ENCODE results near the gene RASSF1. TPM values are rescaled to one million over a fixed set of nuclear protein-coding genes. Genes with fewer than 3 reads are reported as not detected.

Gene RASSF1
- total RNA-seq, 2 donors from 2014 or later = 9.4 to 17.2 TPM

DNA sequence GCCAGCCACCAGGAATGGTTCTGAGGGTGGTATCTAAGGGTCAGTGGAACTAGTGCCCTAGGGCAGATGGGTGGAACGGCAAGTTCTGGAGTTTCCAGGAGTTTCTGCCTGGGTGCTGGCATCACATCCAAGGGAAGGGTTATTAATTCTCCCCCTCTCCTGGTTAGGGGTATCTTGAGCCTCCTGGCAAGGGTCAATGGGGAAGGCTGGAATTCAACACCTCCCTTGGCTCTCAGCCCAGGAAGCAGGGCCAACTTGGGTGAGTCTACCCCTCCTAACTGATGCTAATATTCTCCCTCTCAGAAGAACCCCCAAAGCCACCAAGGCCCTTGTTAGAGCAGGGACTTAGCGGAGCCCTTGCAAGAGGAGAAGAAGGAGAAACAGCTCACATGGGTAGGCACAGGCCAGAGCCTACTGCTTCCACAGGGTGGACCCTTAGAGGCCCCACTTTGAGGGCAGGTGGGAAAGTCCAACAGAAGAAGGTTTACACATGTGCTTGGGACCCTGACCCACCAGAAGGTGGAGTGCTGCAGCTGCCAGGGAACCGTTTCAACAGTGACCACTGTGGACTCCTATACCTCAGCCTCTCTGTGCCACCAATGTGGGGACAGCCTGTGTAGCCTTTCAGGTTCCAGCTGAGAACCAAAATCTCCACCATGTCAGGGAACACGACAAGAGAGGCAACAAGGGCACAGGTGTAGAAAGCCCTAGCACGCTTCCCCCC, 15.4 kb upstream of the RASSF1 start:
- no peak overlapping the region for H3K9ac ChIP-seq (ENCODE audit: extremely low read depth, low read length, poor library complexity, severe bottlenecking)
- H3K4me1 ChIP-seq (ENCODE audit: control insufficient read depth, insufficient read depth, low read length) = peaks cover 11% of the 10 kb centered on the region
- Mint-ChIP-seq H3K27me3 (ENCODE audit: insufficient read depth) (no peaks in the 10 kb centered on the region), H3K4me1 (peaks cover 28% of the 10 kb centered on the region), H3K36me3 (ENCODE audit: low read depth) (peaks cover 18% of the 10 kb centered on the region), H3K27ac (no peak overlapping the region), H3K9me3 (no peaks in the 10 kb centered on the region), H3K4me3 (peak overlapping the region; percentile 83)
- no peaks in the 10 kb centered on the region for H3K9me3 ChIP-seq (ENCODE audit: control insufficient read depth, low read length)
- no peaks in the 10 kb centered on the region for H3K27me3 ChIP-seq (ENCODE audit: control insufficient read depth, insufficient read depth, low read length, poor library complexity, severe bottlenecking)
- DNase-seq = no peak
- H3K36me3 ChIP-seq (ENCODE audit: control insufficient read depth, insufficient read depth, low read length) = peaks cover 33% of the 10 kb centered on the region
- no peak overlapping the region for H3K27ac ChIP-seq (ENCODE audit: low read depth, low read length)
- TF ChIP-seq, protein P1, sequence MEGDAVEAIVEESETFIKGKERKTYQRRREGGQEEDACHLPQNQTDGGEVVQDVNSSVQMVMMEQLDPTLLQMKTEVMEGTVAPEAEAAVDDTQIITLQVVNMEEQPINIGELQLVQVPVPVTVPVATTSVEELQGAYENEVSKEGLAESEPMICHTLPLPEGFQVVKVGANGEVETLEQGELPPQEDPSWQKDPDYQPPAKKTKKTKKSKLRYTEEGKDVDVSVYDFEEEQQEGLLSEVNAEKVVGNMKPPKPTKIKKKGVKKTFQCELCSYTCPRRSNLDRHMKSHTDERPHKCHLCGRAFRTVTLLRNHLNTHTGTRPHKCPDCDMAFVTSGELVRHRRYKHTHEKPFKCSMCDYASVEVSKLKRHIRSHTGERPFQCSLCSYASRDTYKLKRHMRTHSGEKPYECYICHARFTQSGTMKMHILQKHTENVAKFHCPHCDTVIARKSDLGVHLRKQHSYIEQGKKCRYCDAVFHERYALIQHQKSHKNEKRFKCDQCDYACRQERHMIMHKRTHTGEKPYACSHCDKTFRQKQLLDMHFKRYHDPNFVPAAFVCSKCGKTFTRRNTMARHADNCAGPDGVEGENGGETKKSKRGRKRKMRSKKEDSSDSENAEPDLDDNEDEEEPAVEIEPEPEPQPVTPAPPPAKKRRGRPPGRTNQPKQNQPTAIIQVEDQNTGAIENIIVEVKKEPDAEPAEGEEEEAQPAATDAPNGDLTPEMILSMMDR (conservative IDR thresholded peaks at IDR 0.05) = peak; percentile 49
- H3K4me3 ChIP-seq (ENCODE audit: low read length) = peak overlapping the region; percentile 90
- 85 to 89% methylated on average over 4 to 5 of the region's 5 CpGs for WGBS, 2 experiments (ENCODE audit: insufficient coverage in 1 of 2, insufficient read length in 1 of 2)

DNA sequence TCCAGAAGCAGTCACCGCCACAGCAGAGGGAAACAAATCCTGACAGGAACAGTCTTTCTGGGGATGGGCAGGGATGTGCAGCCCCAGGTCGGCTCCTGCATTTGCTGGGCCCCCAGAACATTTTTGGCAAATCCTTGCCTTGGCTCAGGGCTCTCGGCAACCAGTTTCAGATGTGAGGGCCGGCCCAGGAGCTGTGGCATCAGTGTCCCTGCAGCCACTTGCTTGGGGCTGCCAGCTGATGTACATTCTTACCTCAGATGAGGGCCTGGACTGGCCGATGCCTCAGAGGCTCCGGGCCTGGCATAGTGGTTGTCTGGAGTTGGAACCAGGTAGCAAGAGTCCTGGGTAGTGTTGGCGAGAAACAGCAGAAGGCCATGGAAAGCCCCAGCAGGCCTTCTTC, 14.2 kb upstream of the RASSF1 start:
- H3K4me1 ChIP-seq (ENCODE audit: control insufficient read depth, insufficient read depth, low read length) = peaks cover 11% of the 10 kb centered on the region
- peaks cover 36% of the 10 kb centered on the region for H3K4me1 Mint-ChIP-seq
- H3K27ac Mint-ChIP-seq = no peak overlapping the region
- no peak overlapping the region for H3K9ac ChIP-seq (ENCODE audit: extremely low read depth, low read length, poor library complexity, severe bottlenecking)
- H3K4me3 Mint-ChIP-seq = no peak overlapping the region
- H3K27me3 Mint-ChIP-seq (ENCODE audit: insufficient read depth) = peaks cover 1% of the 10 kb centered on the region
- H3K27me3 ChIP-seq (ENCODE audit: control insufficient read depth, insufficient read depth, low read length, poor library complexity, severe bottlenecking) = no peaks in the 10 kb centered on the region
- no peak overlapping the region for H3K27ac ChIP-seq (ENCODE audit: low read depth, low read length)
- no peak overlapping the region for H3K4me3 ChIP-seq (ENCODE audit: low read length)
- H3K9me3 Mint-ChIP-seq = no peaks in the 10 kb centered on the region
- H3K36me3 ChIP-seq (ENCODE audit: control insufficient read depth, insufficient read depth, low read length) = peaks cover 33% of the 10 kb centered on the region
- H3K36me3 Mint-ChIP-seq (ENCODE audit: low read depth) = peaks cover 18% of the 10 kb centered on the region
- H3K9me3 ChIP-seq (ENCODE audit: control insufficient read depth, low read length) = no peaks in the 10 kb centered on the region
- DNase-seq = no peak
- TF ChIP-seq, protein P1 (conservative IDR thresholded peaks at IDR 0.05) = no peak
- 95 to 98% methylated on average over 6 to 7 of the region's 7 CpGs for WGBS, 2 experiments (ENCODE audit: insufficient coverage in 1 of 2, insufficient read length in 1 of 2)

DNA sequence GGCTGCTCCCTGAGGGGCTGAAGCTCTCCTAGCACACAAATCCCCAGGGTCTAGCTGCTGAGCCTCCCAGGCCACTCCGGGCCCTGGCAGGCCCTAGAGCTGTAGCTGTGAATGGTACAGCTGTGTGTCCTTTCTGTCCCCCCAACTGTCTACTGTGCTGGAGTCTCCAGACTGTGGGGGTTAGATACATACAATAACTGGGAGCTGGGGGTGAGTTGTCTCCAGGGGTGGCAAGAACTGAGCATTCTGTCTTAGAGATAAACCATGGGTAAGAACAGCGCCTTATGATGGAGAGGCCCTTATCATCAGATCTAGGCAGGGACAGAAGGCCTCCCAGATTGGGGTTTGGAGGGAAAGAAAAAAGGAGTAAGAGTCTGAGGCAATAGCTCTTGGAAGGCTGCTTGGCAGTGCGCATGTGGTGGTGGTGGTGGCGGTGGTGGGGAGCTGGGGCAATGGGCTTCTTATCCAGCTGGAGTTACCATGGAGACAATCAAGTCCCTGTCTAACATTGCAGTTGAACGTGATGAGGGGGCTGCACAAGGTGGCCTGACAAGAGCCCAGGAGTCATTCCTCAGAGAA, 13.6 kb upstream of the RASSF1 start:
- no peaks in the 10 kb centered on the region for H3K9me3 Mint-ChIP-seq
- no peak overlapping the region for H3K9ac ChIP-seq (ENCODE audit: extremely low read depth, low read length, poor library complexity, severe bottlenecking)
- TF ChIP-seq, protein P1 (conservative IDR thresholded peaks at IDR 0.05) = no peak
- H3K27ac Mint-ChIP-seq = no peak overlapping the region
- H3K36me3 ChIP-seq (ENCODE audit: control insufficient read depth, insufficient read depth, low read length) = peaks cover 33% of the 10 kb centered on the region
- H3K27me3 Mint-ChIP-seq (ENCODE audit: insufficient read depth) = peaks cover 1% of the 10 kb centered on the region
- H3K36me3 Mint-ChIP-seq (ENCODE audit: low read depth) = peaks cover 18% of the 10 kb centered on the region
- H3K4me1 ChIP-seq (ENCODE audit: control insufficient read depth, insufficient read depth, low read length) = peaks cover 11% of the 10 kb centered on the region
- no peak for DNase-seq
- H3K27me3 ChIP-seq (ENCODE audit: control insufficient read depth, insufficient read depth, low read length, poor library complexity, severe bottlenecking) = no peaks in the 10 kb centered on the region
- no peaks in the 10 kb centered on the region for H3K9me3 ChIP-seq (ENCODE audit: control insufficient read depth, low read length)
- H3K4me1 Mint-ChIP-seq = peaks cover 36% of the 10 kb centered on the region
- H3K4me3 Mint-ChIP-seq = no peak overlapping the region
- whole genome bisulfite sequencing, 2 experiments (ENCODE audit: insufficient coverage in 1 of 2, insufficient read length in 1 of 2) = 96 to 100% methylated on average over 1 to 5 of the region's 5 CpGs
- no peak overlapping the region for H3K27ac ChIP-seq (ENCODE audit: low read depth, low read length)
- no peak overlapping the region for H3K4me3 ChIP-seq (ENCODE audit: low read length)

All from endodermal cell (in vitro differentiated cells).